ENCODE results near the gene LRRC47. TPM values are rescaled to one million over a fixed set of nuclear protein-coding genes. Genes with fewer than 3 reads are reported as not detected.

Gene LRRC47
- total and polyA plus RNA-seq, 2 of the 13 experiments (the other 11 are each of a cell fraction or from before 2014, with no cell fraction given): 18.3 to 52.5 TPM

DNA sequence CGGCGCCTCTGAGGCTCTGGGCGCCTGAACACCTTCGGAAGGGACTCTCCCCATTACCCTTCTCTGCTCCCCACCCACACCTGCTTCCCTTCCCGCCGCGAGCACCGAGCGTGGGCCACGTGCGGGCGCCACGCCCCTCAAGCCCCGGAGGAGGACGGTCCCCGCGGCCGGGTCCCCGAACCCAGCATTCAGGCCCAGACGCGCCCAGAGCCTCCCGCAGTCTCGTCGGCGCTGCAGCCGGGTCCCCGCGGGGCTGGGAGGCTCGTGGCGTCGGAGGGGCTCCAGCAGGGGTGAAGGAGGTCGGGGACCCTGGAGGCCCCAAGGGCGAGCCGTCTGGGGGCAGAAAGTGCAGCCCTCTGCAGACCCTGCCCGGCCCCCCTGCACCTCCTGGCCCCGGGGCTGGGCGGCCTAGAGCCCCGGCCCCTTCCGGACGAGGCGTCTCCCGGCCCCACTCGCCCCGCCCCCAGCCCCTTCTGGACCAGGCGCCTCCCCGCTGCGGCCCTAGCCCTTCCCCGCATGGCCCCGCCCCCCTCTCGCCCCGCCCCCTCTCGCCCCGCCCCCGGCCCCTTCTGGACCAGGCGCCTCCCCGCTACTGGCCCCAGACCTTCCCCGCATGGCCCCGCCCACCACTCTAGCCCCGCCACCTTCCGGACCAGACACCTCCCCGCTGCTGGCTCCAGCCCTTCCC is 24.1 kb downstream of the LRRC47 start (continued):
- TF ChIP-seq, protein P1, sequence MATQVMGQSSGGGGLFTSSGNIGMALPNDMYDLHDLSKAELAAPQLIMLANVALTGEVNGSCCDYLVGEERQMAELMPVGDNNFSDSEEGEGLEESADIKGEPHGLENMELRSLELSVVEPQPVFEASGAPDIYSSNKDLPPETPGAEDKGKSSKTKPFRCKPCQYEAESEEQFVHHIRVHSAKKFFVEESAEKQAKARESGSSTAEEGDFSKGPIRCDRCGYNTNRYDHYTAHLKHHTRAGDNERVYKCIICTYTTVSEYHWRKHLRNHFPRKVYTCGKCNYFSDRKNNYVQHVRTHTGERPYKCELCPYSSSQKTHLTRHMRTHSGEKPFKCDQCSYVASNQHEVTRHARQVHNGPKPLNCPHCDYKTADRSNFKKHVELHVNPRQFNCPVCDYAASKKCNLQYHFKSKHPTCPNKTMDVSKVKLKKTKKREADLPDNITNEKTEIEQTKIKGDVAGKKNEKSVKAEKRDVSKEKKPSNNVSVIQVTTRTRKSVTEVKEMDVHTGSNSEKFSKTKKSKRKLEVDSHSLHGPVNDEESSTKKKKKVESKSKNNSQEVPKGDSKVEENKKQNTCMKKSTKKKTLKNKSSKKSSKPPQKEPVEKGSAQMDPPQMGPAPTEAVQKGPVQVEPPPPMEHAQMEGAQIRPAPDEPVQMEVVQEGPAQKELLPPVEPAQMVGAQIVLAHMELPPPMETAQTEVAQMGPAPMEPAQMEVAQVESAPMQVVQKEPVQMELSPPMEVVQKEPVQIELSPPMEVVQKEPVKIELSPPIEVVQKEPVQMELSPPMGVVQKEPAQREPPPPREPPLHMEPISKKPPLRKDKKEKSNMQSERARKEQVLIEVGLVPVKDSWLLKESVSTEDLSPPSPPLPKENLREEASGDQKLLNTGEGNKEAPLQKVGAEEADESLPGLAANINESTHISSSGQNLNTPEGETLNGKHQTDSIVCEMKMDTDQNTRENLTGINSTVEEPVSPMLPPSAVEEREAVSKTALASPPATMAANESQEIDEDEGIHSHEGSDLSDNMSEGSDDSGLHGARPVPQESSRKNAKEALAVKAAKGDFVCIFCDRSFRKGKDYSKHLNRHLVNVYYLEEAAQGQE (IDR thresholded peaks at IDR 0.05; ENCODE audit: borderline replicate concordance in 1 of 2, low read depth in 1 of 2, low read length in 2 of 2): no peak
- no peak for TF ChIP-seq HNRNPH1 (optimal IDR thresholded peaks at IDR 0.05; ENCODE audit: low read depth, low read length)
- TF ChIP-seq HOXA9 (CRISPR knock-in tag; IDR thresholded peaks at IDR 0.05; ENCODE audit: borderline replicate concordance): no peak
- no peak for TF ChIP-seq NKX3-1 (CRISPR knock-in tag; IDR thresholded peaks at IDR 0.05)
- no peak for TF ChIP-seq ARNT2 (CRISPR knock-in tag; IDR thresholded peaks at IDR 0.05; ENCODE audit: low read depth)
- TF ChIP-seq, protein P2, sequence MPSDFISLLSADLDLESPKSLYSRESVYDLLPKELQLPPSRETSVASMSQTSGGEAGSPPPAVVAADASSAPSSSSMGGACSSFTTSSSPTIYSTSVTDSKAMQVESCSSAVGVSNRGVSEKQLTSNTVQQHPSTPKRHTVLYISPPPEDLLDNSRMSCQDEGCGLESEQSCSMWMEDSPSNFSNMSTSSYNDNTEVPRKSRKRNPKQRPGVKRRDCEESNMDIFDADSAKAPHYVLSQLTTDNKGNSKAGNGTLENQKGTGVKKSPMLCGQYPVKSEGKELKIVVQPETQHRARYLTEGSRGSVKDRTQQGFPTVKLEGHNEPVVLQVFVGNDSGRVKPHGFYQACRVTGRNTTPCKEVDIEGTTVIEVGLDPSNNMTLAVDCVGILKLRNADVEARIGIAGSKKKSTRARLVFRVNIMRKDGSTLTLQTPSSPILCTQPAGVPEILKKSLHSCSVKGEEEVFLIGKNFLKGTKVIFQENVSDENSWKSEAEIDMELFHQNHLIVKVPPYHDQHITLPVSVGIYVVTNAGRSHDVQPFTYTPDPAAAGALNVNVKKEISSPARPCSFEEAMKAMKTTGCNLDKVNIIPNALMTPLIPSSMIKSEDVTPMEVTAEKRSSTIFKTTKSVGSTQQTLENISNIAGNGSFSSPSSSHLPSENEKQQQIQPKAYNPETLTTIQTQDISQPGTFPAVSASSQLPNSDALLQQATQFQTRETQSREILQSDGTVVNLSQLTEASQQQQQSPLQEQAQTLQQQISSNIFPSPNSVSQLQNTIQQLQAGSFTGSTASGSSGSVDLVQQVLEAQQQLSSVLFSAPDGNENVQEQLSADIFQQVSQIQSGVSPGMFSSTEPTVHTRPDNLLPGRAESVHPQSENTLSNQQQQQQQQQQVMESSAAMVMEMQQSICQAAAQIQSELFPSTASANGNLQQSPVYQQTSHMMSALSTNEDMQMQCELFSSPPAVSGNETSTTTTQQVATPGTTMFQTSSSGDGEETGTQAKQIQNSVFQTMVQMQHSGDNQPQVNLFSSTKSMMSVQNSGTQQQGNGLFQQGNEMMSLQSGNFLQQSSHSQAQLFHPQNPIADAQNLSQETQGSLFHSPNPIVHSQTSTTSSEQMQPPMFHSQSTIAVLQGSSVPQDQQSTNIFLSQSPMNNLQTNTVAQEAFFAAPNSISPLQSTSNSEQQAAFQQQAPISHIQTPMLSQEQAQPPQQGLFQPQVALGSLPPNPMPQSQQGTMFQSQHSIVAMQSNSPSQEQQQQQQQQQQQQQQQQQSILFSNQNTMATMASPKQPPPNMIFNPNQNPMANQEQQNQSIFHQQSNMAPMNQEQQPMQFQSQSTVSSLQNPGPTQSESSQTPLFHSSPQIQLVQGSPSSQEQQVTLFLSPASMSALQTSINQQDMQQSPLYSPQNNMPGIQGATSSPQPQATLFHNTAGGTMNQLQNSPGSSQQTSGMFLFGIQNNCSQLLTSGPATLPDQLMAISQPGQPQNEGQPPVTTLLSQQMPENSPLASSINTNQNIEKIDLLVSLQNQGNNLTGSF (CRISPR knock-in tag; IDR thresholded peaks at IDR 0.05): no peak
- no peak for TF ChIP-seq ZNF432 (CRISPR knock-in tag; IDR thresholded peaks at IDR 0.05; ENCODE audit: borderline replicate concordance)
- TF ChIP-seq, protein P3, sequence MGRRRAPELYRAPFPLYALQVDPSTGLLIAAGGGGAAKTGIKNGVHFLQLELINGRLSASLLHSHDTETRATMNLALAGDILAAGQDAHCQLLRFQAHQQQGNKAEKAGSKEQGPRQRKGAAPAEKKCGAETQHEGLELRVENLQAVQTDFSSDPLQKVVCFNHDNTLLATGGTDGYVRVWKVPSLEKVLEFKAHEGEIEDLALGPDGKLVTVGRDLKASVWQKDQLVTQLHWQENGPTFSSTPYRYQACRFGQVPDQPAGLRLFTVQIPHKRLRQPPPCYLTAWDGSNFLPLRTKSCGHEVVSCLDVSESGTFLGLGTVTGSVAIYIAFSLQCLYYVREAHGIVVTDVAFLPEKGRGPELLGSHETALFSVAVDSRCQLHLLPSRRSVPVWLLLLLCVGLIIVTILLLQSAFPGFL (CRISPR knock-in tag; IDR thresholded peaks at IDR 0.05): no peak
- TF ChIP-seq SP1 (IDR thresholded peaks at IDR 0.05): no peak
- peak; percentile 27; the same call in 1 of the 2 replicates for TF ChIP-seq SP1 (CRISPR knock-in tag; IDR thresholded peaks at IDR 0.05)
